Measurements from ENCODE around the gene LCN15.
A peak's percentile ranks its signal among the peaks of the same experiment; 100 is the strongest.

Gene LCN15

DNA sequence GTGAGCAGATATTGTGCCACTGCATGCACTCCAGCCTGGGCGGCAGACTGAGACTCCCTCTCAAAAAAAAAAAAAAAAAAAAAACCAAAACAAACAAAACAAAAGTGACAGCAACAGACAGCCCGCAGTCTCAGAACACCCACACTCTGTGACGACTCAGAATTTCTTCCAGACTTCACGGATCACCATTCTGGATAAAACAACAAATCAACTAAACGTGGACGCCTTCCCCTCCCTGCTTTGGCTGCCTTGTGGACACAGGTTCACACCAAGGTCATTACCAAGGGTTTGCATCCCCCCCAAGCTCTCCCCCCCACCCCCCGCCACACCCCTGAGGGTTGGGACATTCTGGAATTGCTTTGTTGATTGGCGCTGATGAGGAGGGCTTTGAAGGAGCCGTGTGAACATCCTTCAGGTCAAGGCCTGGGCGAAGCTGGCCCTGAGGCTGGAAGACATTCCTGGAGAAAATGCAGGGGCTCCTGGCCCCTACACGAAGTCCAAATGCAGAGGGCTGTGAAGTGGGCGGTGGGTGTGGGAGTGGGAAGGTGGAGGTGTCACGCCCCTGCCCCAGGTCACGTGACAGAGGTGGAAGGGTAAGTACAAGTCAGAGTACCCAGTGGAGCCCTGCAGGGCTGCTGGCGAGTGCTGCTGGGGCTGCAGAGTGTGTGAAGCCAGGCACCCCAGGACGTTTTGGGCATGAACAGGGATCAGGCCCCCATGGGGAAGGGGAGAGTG is 31.7 kb downstream of the LCN15 start:
- Mint-ChIP-seq H3K27ac (no peak overlapping the region), H3K4me3 (no peak overlapping the region), H3K27me3 (no peaks in the 10 kb centered on the region), H3K36me3 (no peaks in the 10 kb centered on the region), H3K4me1 (peaks cover 27% of the 10 kb centered on the region), H3K9me3 (no peaks in the 10 kb centered on the region)
- no peak for ATAC-seq

GRCh38 chr9:136729926-136730325 is 34.4 kb downstream of the LCN15 start:
- H3K27ac Mint-ChIP-seq, result peak overlapping the region; percentile 46
- H3K4me1 Mint-ChIP-seq, result peaks cover 49% of the 10 kb centered on the region
- no peaks in the 10 kb centered on the region for H3K9me3 Mint-ChIP-seq
- no peak for ATAC-seq
- H3K4me3 Mint-ChIP-seq, result peak overlapping the region; percentile 86
- no peaks in the 10 kb centered on the region for H3K27me3 Mint-ChIP-seq
- peaks cover 18% of the 10 kb centered on the region for H3K36me3 Mint-ChIP-seq

DNA sequence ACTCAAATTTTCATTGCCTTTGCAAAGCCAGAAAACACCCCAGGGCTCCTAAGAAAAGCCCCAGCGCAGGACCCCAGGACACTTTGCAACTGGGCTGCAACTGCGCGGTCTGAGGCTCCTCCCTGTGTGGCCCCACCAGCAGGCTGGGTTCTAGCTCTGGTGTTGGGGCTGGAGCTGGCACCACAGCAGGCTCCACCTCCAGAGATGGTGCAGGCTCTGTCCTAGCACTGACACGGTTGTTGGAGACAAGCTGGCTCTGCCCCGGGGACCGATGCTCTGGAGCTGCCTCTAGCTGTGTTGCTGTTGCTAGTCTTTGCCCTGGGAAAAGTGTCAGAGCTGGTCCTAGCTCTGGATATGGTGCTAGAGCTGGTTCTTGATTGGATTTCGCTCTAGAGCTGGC is 35.2 kb downstream of the LCN15 start:
- no peaks in the 10 kb centered on the region for H3K9me3 Mint-ChIP-seq
- peak; percentile 11 for ATAC-seq
- peaks cover 25% of the 10 kb centered on the region for H3K36me3 Mint-ChIP-seq
- peak overlapping the region; percentile 86 for H3K4me3 Mint-ChIP-seq
- H3K4me1 Mint-ChIP-seq, result peaks cover 56% of the 10 kb centered on the region
- H3K27me3 Mint-ChIP-seq, result no peaks in the 10 kb centered on the region
- H3K27ac Mint-ChIP-seq, result peak overlapping the region; percentile 46

DNA sequence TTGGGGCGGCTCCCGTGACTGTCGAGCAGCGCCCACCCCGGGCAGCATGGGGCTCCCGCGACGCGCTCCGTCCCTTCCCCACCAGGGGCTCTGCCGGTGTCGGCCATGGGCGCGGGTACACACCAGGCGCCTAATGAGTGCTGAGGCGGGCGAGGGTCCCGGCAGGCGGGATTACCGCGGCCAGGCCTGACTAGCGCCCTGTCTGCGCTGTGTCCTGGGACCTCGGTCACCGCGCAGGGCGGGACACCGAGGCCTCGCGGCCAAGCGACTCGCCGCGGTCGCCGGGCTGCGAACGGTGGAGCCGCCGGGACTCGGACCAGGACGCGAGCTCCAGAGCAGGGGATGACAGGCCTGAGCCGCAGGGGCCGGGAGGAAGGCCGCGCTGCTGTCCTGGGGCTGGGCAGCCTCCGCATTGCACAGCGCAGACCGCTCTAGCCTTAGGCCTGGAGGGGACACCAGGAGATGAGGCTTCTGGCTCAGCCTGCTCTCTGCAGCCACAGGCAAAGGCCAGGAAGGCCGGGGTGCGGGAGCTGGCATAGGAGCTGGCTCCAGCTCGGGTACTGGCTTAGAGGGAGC is 35.7 kb downstream of the LCN15 start:
- peak; percentile 46 for ATAC-seq
- Mint-ChIP-seq H3K27ac (peak overlapping the region; percentile 83), H3K36me3 (peaks cover 31% of the 10 kb centered on the region), H3K4me1 (peaks cover 61% of the 10 kb centered on the region), H3K4me3 (peak overlapping the region; percentile 86), H3K27me3 (no peaks in the 10 kb centered on the region), H3K9me3 (no peaks in the 10 kb centered on the region)

DNA sequence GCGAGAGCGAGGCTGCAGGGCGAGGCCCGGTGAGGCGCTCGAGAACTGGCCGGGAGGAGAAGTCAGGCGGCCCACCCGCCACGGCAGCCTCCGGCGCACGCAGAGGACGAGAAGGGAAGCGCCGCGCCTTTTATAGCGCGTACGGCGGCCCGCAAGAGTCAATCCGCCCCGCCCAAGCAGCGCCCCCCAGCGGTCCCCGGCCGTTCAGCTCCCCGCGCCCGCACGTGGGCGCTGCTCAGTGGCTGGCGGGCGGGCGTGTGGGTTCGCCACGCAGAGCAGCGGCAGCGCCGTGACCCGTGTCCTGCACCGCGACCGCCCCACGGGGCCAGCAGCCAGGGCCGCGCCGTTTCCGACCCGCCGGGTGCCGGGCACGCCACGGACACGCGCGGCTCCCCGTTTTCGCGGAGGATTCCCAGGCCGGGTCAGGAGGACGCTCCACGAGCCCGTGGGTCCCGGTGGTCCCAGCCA is 36.2 kb downstream of the LCN15 start:
- Mint-ChIP-seq H3K4me3 (peak overlapping the region; percentile 86), H3K4me1 (peaks cover 67% of the 10 kb centered on the region), H3K9me3 (no peaks in the 10 kb centered on the region), H3K27me3 (no peaks in the 10 kb centered on the region), H3K27ac (peak overlapping the region; percentile 83), H3K36me3 (peaks cover 36% of the 10 kb centered on the region)
- ATAC-seq, result peak; percentile 84

- Mint-ChIP-seq H3K27ac (peak overlapping the region; percentile 83), H3K4me3 (peak overlapping the region; percentile 86), H3K9me3 (no peaks in the 10 kb centered on the region), H3K27me3 (no peaks in the 10 kb centered on the region), H3K4me1 (peaks cover 61% of the 10 kb centered on the region), H3K36me3 (peaks cover 38% of the 10 kb centered on the region)
- ATAC-seq, result peak; percentile 40
These were observed 37.6 kb downstream of the LCN15 start for GRCh38 chr9:136726631-136727191.

DNA sequence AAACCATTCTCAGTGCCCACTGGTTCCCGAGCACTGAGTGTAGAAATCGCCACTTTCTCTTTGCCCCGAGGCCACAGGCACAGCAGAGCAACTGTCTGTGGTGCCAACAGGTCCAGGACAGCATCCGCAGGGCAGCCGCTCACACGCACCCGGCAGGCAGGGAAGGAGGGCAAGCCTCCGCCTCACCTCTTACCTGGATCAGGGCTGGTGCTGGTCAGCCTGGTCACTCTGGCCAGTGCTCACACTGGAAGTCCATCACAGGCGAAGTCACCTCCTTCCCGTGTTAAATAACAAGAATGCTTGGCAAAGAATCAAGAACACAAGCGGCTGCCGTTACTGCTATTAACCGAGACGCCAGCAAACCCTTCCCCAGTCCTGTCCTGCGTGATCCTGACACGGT is 38.2 kb downstream of the LCN15 start:
- no peak for ATAC-seq
- Mint-ChIP-seq H3K4me1 (peaks cover 65% of the 10 kb centered on the region), H3K9me3 (no peaks in the 10 kb centered on the region), H3K27me3 (no peaks in the 10 kb centered on the region), H3K36me3 (peaks cover 41% of the 10 kb centered on the region), H3K4me3 (peak overlapping the region; percentile 86), H3K27ac (peak overlapping the region; percentile 83)

GRCh38 chr9:136725612-136726011 is 38.7 kb downstream of the LCN15 start:
- Mint-ChIP-seq H3K4me3 (no peak overlapping the region), H3K9me3 (no peaks in the 10 kb centered on the region), H3K27me3 (no peaks in the 10 kb centered on the region), H3K27ac (no peak overlapping the region), H3K4me1 (peaks cover 65% of the 10 kb centered on the region), H3K36me3 (peaks cover 44% of the 10 kb centered on the region)
- no peak for ATAC-seq

GRCh38 chr9:136724772-136725171 is 39.5 kb downstream of the LCN15 start:
- Mint-ChIP-seq H3K27me3 (no peaks in the 10 kb centered on the region), H3K4me1 (peaks cover 69% of the 10 kb centered on the region), H3K27ac (no peak overlapping the region), H3K4me3 (no peak overlapping the region), H3K9me3 (no peaks in the 10 kb centered on the region), H3K36me3 (peaks cover 44% of the 10 kb centered on the region)
- no peak for ATAC-seq

GRCh38 chr9:136723989-136724388 is 40.3 kb downstream of the LCN15 start:
- Mint-ChIP-seq H3K27ac (no peak overlapping the region), H3K9me3 (no peaks in the 10 kb centered on the region), H3K4me3 (no peak overlapping the region), H3K36me3 (peaks cover 44% of the 10 kb centered on the region), H3K27me3 (no peaks in the 10 kb centered on the region), H3K4me1 (peaks cover 69% of the 10 kb centered on the region)
- no peak for ATAC-seq

GRCh38 chr9:136723362-136723976 is 40.8 kb downstream of the LCN15 start:
- Mint-ChIP-seq H3K4me3 (no peak overlapping the region), H3K4me1 (peaks cover 75% of the 10 kb centered on the region), H3K9me3 (no peaks in the 10 kb centered on the region), H3K27me3 (no peaks in the 10 kb centered on the region), H3K27ac (no peak overlapping the region), H3K36me3 (peaks cover 44% of the 10 kb centered on the region)
- no peak for ATAC-seq

DNA sequence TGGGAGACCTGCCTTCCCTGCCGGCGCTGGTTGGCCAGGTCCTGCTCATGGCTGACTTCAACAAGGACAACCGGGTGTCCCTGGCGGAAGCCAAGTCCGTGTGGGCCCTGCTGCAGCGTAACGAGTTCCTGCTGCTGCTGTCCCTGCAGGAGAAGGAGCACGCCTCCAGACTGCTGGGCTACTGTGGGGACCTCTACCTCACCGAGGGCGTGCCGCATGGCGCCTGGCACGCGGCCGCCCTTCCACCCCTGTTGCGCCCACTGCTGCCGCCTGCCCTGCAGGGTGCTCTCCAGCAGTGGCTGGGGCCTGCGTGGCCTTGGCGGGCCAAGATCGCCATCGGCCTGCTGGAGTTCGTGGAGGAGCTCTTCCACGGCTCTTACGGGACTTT is 41.4 kb downstream of the LCN15 start:
- Mint-ChIP-seq H3K27ac (no peak overlapping the region), H3K36me3 (peaks cover 44% of the 10 kb centered on the region), H3K4me3 (no peak overlapping the region), H3K4me1 (peaks cover 77% of the 10 kb centered on the region), H3K27me3 (no peaks in the 10 kb centered on the region), H3K9me3 (no peaks in the 10 kb centered on the region)
- ATAC-seq, result no peak

- Mint-ChIP-seq H3K27ac (no peak overlapping the region), H3K9me3 (no peaks in the 10 kb centered on the region), H3K4me3 (no peak overlapping the region), H3K36me3 (peaks cover 44% of the 10 kb centered on the region), H3K4me1 (peaks cover 74% of the 10 kb centered on the region), H3K27me3 (no peaks in the 10 kb centered on the region)
- no peak for ATAC-seq
These were observed 42.0 kb downstream of the LCN15 start for GRCh38 chr9:136722093-136722968.

- peaks cover 5% of the 10 kb centered on the region for H3K27me3 Mint-ChIP-seq
- no peak overlapping the region for H3K4me3 Mint-ChIP-seq
- H3K36me3 Mint-ChIP-seq, result peaks cover 38% of the 10 kb centered on the region
- no peak for ATAC-seq
- H3K4me1 Mint-ChIP-seq, result peaks cover 66% of the 10 kb centered on the region
- H3K27ac Mint-ChIP-seq, result no peak overlapping the region
- no peaks in the 10 kb centered on the region for H3K9me3 Mint-ChIP-seq
These were observed 42.8 kb downstream of the LCN15 start for GRCh38 chr9:136721339-136722092.

Measured in stimulated activated memory B cell treated with anti-CD40 and anti-IgM and Interleukin-4, amounts not matched to agents 10 μg/mL and 1 μg/mL and 100 μg/mL, for 72 hours (primary cell).